PC-3 (cell line): ENCODE measurements around the gene IFT122. TPM values are rescaled to one million over a fixed set of nuclear protein-coding genes. Genes with fewer than 3 reads are reported as not detected.
A peak's percentile ranks its signal among the peaks of the same experiment; 100 is the strongest.

ENCODE experiments used
- ATAC-seq: fragments of 200-7000 bp; cut with Tn5 transposase; 2 replicates; pipeline ENCODE4 v1.9.1; 2020; ENCODE audit warnings: mild to moderate bottlenecking, moderate library complexity
- BruUV-seq: library from RNA; stranded (reverse); fragments of 400-500 nt; replicated peaks from 2 replicates; lab custom pipeline; 2021; lab: Mats Ljungman, UMichigan
- CTCF ChIA-PET: fragments of 300-600 bp; sonication (Branson Sonifier 250); formaldehyde crosslinking; loops from one replicate; lab custom pipeline; 2022; ENCODE audit warnings: antibody characterized with exemption; lab: Charles Lee
- POLR2A ChIA-PET: fragments of 300-600 bp; sonication (Branson Sonifier 250); formaldehyde crosslinking; loops from one replicate; lab custom pipeline; 2022; ENCODE audit warnings: antibody characterized with exemption; ENCODE audit not compliant: unreplicated experiment; lab: Charles Lee
- DNase-seq: peaks from one replicate; pipeline ENCODE4 v3.0.0-alpha.2; 2015
- H2AFZ ChIP-seq: fragments of 300-600 bp; sonication (generic); 2 replicates; pipeline ENCODE4 v1.6.0; 2016; ENCODE audit warnings: antibody characterized with exemption, low read length
- H3F3A ChIP-seq: fragments of 300-600 bp; sonication (generic); one replicate; pipeline ENCODE4 v1.6.0; 2017; ENCODE audit warnings: antibody characterized with exemption, low read length, control low read depth, mild to moderate bottlenecking; ENCODE audit not compliant: unreplicated experiment
- H3K27ac ChIP-seq: fragments of 300-600 bp; sonication (generic); 2 replicates; pipeline ENCODE4 v1.5.1; 2016; ENCODE audit warnings: mild to moderate bottlenecking, low read length
- H3K27me3 ChIP-seq: fragments of 300-600 bp; sonication (generic); 2 replicates; pipeline ENCODE4 v1.6.1; 2016; ENCODE audit warnings: low read length, mixed read lengths
- H3K36me3 ChIP-seq: fragments of 300-600 bp; sonication (generic); 2 replicates; pipeline ENCODE4 v1.6.1; 2016; ENCODE audit warnings: low read depth, mixed run types, low read length, mixed read lengths
- H3K4me1 ChIP-seq: fragments of 300-600 bp; sonication (generic); 2 replicates; pipeline ENCODE4 v1.5.1; 2016; ENCODE audit warnings: low read length; ENCODE audit not compliant: insufficient read depth
- H3K4me2 ChIP-seq: fragments of 300-600 bp; sonication (generic); 2 replicates; pipeline ENCODE4 v1.6.0; 2016; ENCODE audit warnings: low read length
- H3K4me3 ChIP-seq: fragments of 300-600 bp; sonication (generic); 2 replicates; pipeline ENCODE4 v1.5.1; 2016; ENCODE audit warnings: mild to moderate bottlenecking, low read length, mixed read lengths
- H3K79me2 ChIP-seq: fragments of 300-600 bp; sonication (generic); 2 replicates; pipeline ENCODE4 v1.6.1; 2017; ENCODE audit warnings: low read length, mixed read lengths
- H3K9ac ChIP-seq: fragments of 300-600 bp; sonication (generic); 2 replicates; pipeline ENCODE4 v1.6.0; 2016; ENCODE audit warnings: mild to moderate bottlenecking, low read length
- H3K9me2 ChIP-seq: fragments of 300-600 bp; sonication (generic); replicated peaks from 2 replicates; pipeline ENCODE4 v1.6.1; 2016; ENCODE audit warnings: mixed run types, low read length, mixed read lengths
- H3K9me3 ChIP-seq: fragments of 300-600 bp; sonication (generic); 2 replicates; pipeline ENCODE4 v1.6.1; 2016; ENCODE audit warnings: low read length, mixed read lengths
- H4K20me1 ChIP-seq: fragments of 300-600 bp; sonication (generic); 2 replicates; pipeline ENCODE4 v1.6.1; 2016; ENCODE audit warnings: low read length, mixed read lengths
- EZH2 ChIP-seq: fragments of 300-600 bp; sonication (generic); IDR thresholded peaks from one replicate; pipeline ENCODE4 v1.6.1; 2017; ENCODE audit warnings: antibody characterized with exemption, mild to moderate bottlenecking, low read length; ENCODE audit not compliant: unreplicated experiment
- EZH2phosphoT487 ChIP-seq: fragments of 300-600 bp; sonication (generic); IDR thresholded peaks from 2 replicates; pipeline ENCODE4 v1.6.1; 2018; ENCODE audit warnings: mild to moderate bottlenecking, antibody characterized with exemption, low read length, borderline replicate concordance
- intact Hi-C: fragments of 100-400 bp; cut with micrococcal nuclease; formaldehyde crosslinking; loops from 2 replicates; pipeline ENCODE4 v1.9.0; 2023
- total RNA-seq: library from RNA; depleted of rRNA; stranded (reverse); fragments of >200 nt; gene quantifications from 2 replicates; pipeline ENCODE4 v1.2.3, GENCODE V29; 2014
- TF ChIP-seq, protein P1 (sequence below): fragments of 300-600 bp; sonication (generic); conservative IDR thresholded peaks from 2 replicates; pipeline ENCODE4 v1.5.1; 2017; ENCODE audit warnings: antibody characterized with exemption, low read depth, mild to moderate bottlenecking, low read length

Gene IFT122
- total RNA-seq, 1 experiment from 2014 or later: 10.2 TPM

- POLR2A ChIA-PET: no interaction called here
- BruUV-seq: no TSS peak
- Histone ChIP-seq H3K4me2 (peak overlapping the region; percentile 81), H4K20me1 (no peaks in the 10 kb centered on the region), H3K4me3 (peak overlapping the region; percentile 48; the same call in 1 of the 2 replicates), H3K27me3 (no peaks in the 10 kb centered on the region), H3K36me3 (no peaks in the 10 kb centered on the region), H3K9me2 (no peaks in the 10 kb centered on the region), H3K9ac (peak overlapping the region; percentile 79), H3K9me3 (no peaks in the 10 kb centered on the region), H3K27ac (peak overlapping the region; percentile 99), H2AFZ (no peak overlapping the region), H3F3A (no peaks in the 10 kb centered on the region), H3K4me1 (peaks cover 34% of the 10 kb centered on the region), H3K79me2 (no peaks in the 10 kb centered on the region)
- intact Hi-C loops: no loop called here
- CTCF ChIA-PET: no interaction called here
- peak; percentile 40 for ATAC-seq
- TF ChIP-seq EZH2phosphoT487 (no peak), EZH2 (no peak)
- TF ChIP-seq, protein P1, sequence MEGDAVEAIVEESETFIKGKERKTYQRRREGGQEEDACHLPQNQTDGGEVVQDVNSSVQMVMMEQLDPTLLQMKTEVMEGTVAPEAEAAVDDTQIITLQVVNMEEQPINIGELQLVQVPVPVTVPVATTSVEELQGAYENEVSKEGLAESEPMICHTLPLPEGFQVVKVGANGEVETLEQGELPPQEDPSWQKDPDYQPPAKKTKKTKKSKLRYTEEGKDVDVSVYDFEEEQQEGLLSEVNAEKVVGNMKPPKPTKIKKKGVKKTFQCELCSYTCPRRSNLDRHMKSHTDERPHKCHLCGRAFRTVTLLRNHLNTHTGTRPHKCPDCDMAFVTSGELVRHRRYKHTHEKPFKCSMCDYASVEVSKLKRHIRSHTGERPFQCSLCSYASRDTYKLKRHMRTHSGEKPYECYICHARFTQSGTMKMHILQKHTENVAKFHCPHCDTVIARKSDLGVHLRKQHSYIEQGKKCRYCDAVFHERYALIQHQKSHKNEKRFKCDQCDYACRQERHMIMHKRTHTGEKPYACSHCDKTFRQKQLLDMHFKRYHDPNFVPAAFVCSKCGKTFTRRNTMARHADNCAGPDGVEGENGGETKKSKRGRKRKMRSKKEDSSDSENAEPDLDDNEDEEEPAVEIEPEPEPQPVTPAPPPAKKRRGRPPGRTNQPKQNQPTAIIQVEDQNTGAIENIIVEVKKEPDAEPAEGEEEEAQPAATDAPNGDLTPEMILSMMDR: no peak
- peak; percentile 96 for DNase-seq
Measured at GRCh38 chr3:129485721-129486663, 46.0 kb downstream of the IFT122 start.

DNA sequence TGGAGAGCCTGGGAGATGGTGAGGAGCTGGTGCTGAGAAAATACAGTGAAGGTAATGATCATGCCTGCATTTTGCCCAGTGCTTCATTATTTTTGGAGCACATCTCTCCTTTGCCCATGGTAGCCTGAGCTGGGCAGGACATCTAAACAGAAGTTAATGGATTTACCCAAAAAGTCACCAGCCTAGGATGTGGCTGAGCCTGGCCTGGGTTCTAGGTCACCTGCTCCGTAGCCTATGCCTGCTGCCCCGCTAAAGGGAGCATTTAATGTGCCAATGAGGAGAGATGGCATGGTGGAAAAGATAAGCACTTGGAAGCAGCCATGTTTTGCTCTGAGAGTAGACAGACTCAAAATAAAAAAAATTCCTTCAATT, 46.6 kb downstream of the IFT122 start:
- Histone ChIP-seq H3K9me2 (no peaks in the 10 kb centered on the region), H3K9me3 (no peaks in the 10 kb centered on the region), H3F3A (no peaks in the 10 kb centered on the region), H3K36me3 (no peaks in the 10 kb centered on the region), H3K27me3 (no peaks in the 10 kb centered on the region), H3K79me2 (no peaks in the 10 kb centered on the region), H3K9ac (peak overlapping the region; percentile 79), H4K20me1 (no peaks in the 10 kb centered on the region), H3K4me1 (peaks cover 34% of the 10 kb centered on the region), H3K27ac (peak overlapping the region; percentile 99), H3K4me2 (peak overlapping the region; percentile 81), H3K4me3 (peak overlapping the region; percentile 48; the same call in 1 of the 2 replicates), H2AFZ (no peak overlapping the region)
- ChIA-PET CTCF (no interaction called here), POLR2A (no interaction called here)
- ATAC-seq (no peak), DNase-seq (no peak)
- TF ChIP-seq, protein P1: no peak
- no peak for TF ChIP-seq EZH2
- no peak for TF ChIP-seq EZH2phosphoT487
- no TSS peak for BruUV-seq
- intact Hi-C loops: no loop called here
